GM18526 (cell line): ENCODE results near the gene CSAG2.
"Not testable (repeated sequence)": the region's sequence is repeated elsewhere in the genome, so short reads cannot be mapped to it uniquely, and the experiment has no call there.

Experiments
- POLR2A ChIP-seq: IDR thresholded peaks from 3 replicates; pipeline ENCODE4 v1.6.1; 2011; ENCODE audit not compliant: insufficient read length; ENCODE audit errors: extremely low read depth

Gene CSAG2

GRCh38 chrX:152709173-152709572 lies at the start of gene CSAG2:
Gene CSAG2, minus strand, starts transcription at chrX:152709273. Its CDS starts 161 bp downstream, at chrX:152709112.
- not testable (repeated sequence) for TF ChIP-seq POLR2A

GRCh38 chrX:152753686-152754650 lies 44.9 kb upstream of the CSAG2 start, which contains the start of gene MAGEA2:
Gene MAGEA2, minus strand, starts transcription at chrX:152753842. Its CDS starts 2,479 bp downstream, at chrX:152751363.
- TF ChIP-seq POLR2A: not testable (repeated sequence)

- no peak for TF ChIP-seq POLR2A
Measured at GRCh38 chrX:152738560-152738959, 29.5 kb upstream of the CSAG2 start.

DNA sequence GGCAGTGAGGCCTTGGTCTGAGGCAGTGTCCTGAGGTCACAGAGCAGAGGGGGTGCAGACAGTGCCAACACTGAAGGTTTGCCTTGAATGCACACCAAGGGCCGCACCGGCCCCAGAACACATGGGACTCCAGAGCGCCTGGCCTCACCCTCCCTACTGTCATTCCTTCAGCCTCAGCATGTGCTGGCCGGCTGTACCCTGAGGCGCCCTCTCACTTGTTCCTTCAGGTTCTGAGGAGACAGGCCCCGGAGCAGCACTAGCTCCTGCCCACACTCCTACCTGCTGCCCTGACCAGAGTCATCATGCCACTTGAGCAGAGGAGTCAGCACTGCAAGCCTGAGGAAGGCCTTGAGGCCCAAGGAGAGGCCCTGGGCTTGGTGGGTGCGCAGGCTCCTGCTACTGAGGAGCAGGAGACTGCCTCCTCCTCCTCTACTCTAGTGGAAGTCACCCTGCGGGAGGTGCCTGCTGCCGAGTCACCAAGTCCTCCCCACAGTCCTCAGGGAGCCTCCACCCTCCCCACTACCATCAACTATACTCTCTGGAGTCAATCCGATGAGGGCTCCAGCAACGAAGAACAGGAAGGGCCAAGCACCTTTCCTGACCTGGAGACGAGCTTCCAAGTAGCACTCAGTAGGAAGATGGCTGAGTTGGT lies 26.9 kb upstream of the CSAG2 start:
- TF ChIP-seq POLR2A: no peak

DNA sequence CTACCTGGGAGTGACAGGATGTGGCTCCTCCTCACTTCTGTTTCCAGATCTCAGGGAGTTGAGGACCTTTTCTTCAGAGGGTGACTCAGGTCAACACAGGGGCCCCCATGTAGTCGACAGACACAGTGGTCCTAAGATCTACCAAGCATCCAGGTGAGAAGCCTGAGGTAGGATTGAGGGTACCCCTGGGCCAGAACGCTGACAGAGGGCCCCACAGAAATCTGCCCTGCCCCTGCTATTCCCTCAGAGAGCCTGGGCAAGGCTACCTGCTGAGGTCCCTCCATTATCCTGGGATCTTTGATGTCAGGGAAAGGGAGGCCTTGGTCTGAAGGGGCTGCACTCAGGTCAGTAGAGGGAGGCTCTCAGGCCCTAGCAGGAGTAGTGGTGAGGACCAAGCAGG lies 26.0 kb upstream of the CSAG2 start:
- TF ChIP-seq POLR2A: no peak

- no peak for TF ChIP-seq POLR2A
Measured at GRCh38 chrX:152733261-152733975, 24.3 kb upstream of the CSAG2 start, which contains the start of the genes CSAG1 and MAGEA12. Gene CSAG1, minus strand, starts transcription at chrX:152733721. Its CDS starts 1,261 bp downstream, at chrX:152732460. Gene MAGEA12, plus strand, starts transcription at chrX:152733757. Its CDS starts 2,405 bp downstream, at chrX:152736162.

DNA sequence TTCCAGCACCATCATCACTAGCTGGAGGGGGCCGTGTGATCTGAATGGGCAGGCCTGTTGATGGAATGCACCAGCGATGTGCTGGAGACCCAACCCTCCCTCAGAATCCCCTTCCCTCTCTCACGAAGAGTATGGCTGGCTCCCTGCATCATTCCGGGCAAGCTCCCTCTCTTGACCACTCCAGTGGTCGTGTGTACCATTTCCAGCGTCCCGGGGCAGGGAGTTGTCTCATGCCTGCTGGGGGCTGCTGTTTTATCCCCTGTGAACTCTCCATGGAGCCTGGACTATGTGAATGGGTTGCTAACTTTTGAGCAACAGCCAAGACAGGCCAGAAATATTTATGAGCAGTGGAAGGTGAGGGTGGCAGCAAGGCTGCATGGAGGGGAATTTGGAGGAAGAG lies 16.3 kb upstream of the CSAG2 start:
- TF ChIP-seq POLR2A: no peak

DNA sequence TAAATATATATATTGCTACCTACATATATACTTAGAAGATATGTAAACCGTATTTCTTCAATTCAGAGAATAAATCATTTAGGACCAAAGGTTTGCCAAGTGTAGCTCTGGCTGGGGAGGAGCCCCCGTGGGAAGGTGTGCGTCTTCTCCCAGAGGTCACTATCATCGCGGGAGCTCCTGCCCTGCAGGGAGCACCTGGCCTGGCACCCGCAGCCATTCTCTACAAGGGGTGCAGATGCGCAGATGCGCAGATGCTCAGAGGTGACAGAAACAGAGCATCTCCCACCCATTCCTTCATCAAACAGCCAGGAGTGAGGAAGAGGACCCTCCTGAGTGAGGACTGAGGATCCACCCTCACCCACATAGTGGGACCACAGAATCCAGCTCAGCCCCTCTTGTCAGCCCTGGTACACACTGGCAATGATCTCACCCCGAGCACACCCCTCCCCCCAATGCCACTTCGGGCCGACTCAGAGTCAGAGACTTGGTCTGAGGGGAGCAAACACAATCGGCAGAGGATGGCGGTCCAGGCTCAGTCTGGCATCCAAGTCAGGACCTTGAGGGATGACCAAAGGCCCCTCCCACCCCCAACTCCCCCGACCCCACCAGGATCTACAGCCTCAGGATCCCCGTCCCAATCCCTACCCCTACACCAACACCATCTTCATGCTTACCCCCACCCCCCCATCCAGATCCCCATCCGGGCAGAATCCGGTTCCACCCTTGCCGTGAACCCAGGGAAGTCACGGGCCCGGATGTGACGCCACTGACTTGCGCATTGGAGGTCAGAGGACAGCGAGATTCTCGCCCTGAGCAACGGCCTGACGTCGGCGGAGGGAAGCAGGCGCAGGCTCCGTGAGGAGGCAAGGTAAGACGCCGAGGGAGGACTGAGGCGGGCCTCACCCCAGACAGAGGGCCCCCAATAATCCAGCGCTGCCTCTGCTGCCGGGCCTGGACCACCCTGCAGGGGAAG lies 5.0 kb upstream of the CSAG2 start, which contains the start of gene MAGEA2B:
TSS of gene MAGEA2B (plus strand) at position 814 of the 973 bp plus-strand sequence. CDS start 2,479 bp downstream, outside the sequence.
- not testable (repeated sequence) for TF ChIP-seq POLR2A

GRCh38 chrX:152697952-152698931 lies 10.8 kb downstream of the CSAG2 start, which contains the start of gene MAGEA3:
Gene MAGEA3, plus strand, starts transcription at chrX:152698794. Its CDS starts 2,039 bp downstream, at chrX:152700833.
- not testable (repeated sequence) for TF ChIP-seq POLR2A

- no peak for TF ChIP-seq POLR2A
Measured at GRCh38 chrX:152674135-152674534, 34.9 kb downstream of the CSAG2 start.

DNA sequence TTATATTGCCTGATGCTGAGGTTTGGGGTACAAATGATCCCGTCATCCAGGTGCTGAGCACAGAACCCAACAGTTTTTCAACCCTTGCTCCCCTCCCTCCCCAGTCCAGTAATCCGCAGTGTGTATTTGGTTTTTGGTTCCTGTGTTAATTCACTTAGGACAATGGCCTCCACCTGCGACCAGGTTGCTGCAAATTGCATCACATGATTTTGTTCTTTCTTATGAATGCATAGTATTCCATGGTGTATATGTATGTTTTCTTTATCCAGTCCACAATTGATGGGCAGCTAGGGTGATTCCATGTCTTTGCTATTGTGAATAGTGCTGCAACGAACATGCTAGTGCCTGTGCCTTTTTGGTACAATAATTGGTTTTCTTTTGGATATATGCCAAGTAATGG lies 46.0 kb downstream of the CSAG2 start:
- TF ChIP-seq POLR2A: no peak

DNA sequence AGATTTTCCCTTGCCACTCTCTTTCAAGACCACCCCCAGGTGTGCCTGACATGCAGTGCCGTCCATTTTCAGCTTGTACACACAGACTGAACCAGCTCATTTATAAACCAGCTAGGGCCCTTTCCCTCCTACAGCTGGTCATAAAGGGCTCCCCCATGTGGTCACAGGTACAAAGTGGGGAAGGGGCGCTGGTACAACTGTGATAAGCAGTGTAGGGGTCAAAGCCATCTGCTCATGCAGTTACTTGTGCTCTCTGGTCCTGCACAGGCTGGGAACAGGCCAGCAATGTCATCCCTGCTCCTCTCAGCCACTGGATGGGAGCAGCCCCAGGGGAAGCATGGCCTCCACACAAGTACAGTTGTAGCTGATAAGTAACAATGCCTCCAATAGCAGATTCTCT lies 50.8 kb downstream of the CSAG2 start:
- TF ChIP-seq POLR2A: no peak
